GM08714 (cell line): ENCODE results near the gene MUC4.
"Not testable (repeated sequence)": the region's sequence is repeated elsewhere in the genome, so short reads cannot be mapped to it uniquely, and the experiment has no call there.

Experiments used
- H3K4me3 ChIP-seq: fragments of 200-500 bp; sonication (Bioruptor generic); 2 replicates; pipeline ENCODE4 v1.5.1; 2014; ENCODE audit warnings: mild to moderate bottlenecking, low read length, inconsistent platforms
- ZNF274 ChIP-seq: IDR thresholded peaks from 2 replicates; pipeline ENCODE4 v1.6.1; 2012; ENCODE audit warnings: mild to moderate bottlenecking, low read depth, low read length

The MUC4 gene

GRCh38 chr3:195758721-195759353, 52.9 kb downstream of the MUC4 start:
- no peak overlapping the region for H3K4me3 ChIP-seq
- TF ChIP-seq ZNF274, result no peak

- no peak for TF ChIP-seq ZNF274
- no peak overlapping the region for H3K4me3 ChIP-seq
Observed at GRCh38 chr3:195757827-195758226, 53.9 kb downstream of the MUC4 start.

GRCh38 chr3:195757438-195757770, 54.3 kb downstream of the MUC4 start:
- no peak for TF ChIP-seq ZNF274
- no peak overlapping the region for H3K4me3 ChIP-seq

GRCh38 chr3:195755791-195756676, 55.7 kb downstream of the MUC4 start:
- TF ChIP-seq ZNF274, result no peak
- H3K4me3 ChIP-seq, result no peak overlapping the region

GRCh38 chr3:195755391-195755790, 56.3 kb downstream of the MUC4 start:
- no peak overlapping the region for H3K4me3 ChIP-seq
- no peak for TF ChIP-seq ZNF274

- no peak for TF ChIP-seq ZNF274
Observed at GRCh38 chr3:195754906-195755305, 56.8 kb downstream of the MUC4 start.

GRCh38 chr3:195754141-195754540, 57.6 kb downstream of the MUC4 start:
- H3K4me3 ChIP-seq, result no peak overlapping the region
- no peak for TF ChIP-seq ZNF274

More at GRCh38 chr3:195754906-195755305, 56.8 kb downstream of the MUC4 start:
- no peak overlapping the region for H3K4me3 ChIP-seq

GRCh38 chr3:195753581-195753980, 58.1 kb downstream of the MUC4 start:
- no peak for TF ChIP-seq ZNF274
- no peak overlapping the region for H3K4me3 ChIP-seq

- no peak for TF ChIP-seq ZNF274
- no peak overlapping the region for H3K4me3 ChIP-seq
Observed at GRCh38 chr3:195752546-195753331, 59.0 kb downstream of the MUC4 start.

GRCh38 chr3:195752066-195752465, 59.7 kb downstream of the MUC4 start:
- no peak overlapping the region for H3K4me3 ChIP-seq
- no peak for TF ChIP-seq ZNF274

GRCh38 chr3:195751560-195751959, 60.2 kb downstream of the MUC4 start:
- TF ChIP-seq ZNF274, result no peak
- no peak overlapping the region for H3K4me3 ChIP-seq

- H3K4me3 ChIP-seq, result no peak overlapping the region
- TF ChIP-seq ZNF274, result no peak
Observed at GRCh38 chr3:195750797-195751520, 60.8 kb downstream of the MUC4 start.

- H3K4me3 ChIP-seq, result not testable (repeated sequence)
Observed at GRCh38 chr3:195749101-195749500, 62.6 kb downstream of the MUC4 start.

- no peak overlapping the region for H3K4me3 ChIP-seq
- TF ChIP-seq ZNF274, result no peak
Observed at GRCh38 chr3:195748661-195749060, 63.1 kb downstream of the MUC4 start.
